Measurements from ENCODE around the gene LRRC74A.

The LRRC74A gene

GRCh38 chr14:76826122-76826521, at the start of gene LRRC74A:
LRRC74A (plus strand) TSS chr14:76826408; CDS start chr14:76826698, 290 bp downstream.
- DNase-seq (ENCODE audit: low spot score): no peak

- DNase-seq (ENCODE audit: low spot score): no peak
These were observed 49.6 kb upstream of the LRRC74A start for GRCh38 chr14:76776428-76777251.

- DNase-seq (ENCODE audit: low spot score): no peak
These were observed 48.5 kb upstream of the LRRC74A start for GRCh38 chr14:76777721-76778120.

GRCh38 chr14:76778546-76779215, 47.5 kb upstream of the LRRC74A start:
- no peak for DNase-seq (ENCODE audit: low spot score)

- no peak for DNase-seq (ENCODE audit: low spot score)
These were observed 46.8 kb upstream of the LRRC74A start for GRCh38 chr14:76779221-76780057.

- no peak for DNase-seq (ENCODE audit: low spot score)
These were observed 46.2 kb upstream of the LRRC74A start for GRCh38 chr14:76780058-76780345.

GRCh38 chr14:76780360-76780759, 45.8 kb upstream of the LRRC74A start:
- DNase-seq (ENCODE audit: low spot score): no peak

- peak; percentile 78 for DNase-seq (ENCODE audit: low spot score)
These were observed 45.1 kb upstream of the LRRC74A start for GRCh38 chr14:76780875-76781647.

GRCh38 chr14:76781648-76782051, 44.6 kb upstream of the LRRC74A start:
- DNase-seq (ENCODE audit: low spot score): no peak

- no peak for DNase-seq (ENCODE audit: low spot score)
These were observed 43.9 kb upstream of the LRRC74A start for GRCh38 chr14:76782115-76782884.

- no peak for DNase-seq (ENCODE audit: low spot score)
These were observed 43.2 kb upstream of the LRRC74A start for GRCh38 chr14:76782885-76783566.

GRCh38 chr14:76784266-76784874, 41.8 kb upstream of the LRRC74A start:
- no peak for DNase-seq (ENCODE audit: low spot score)

- DNase-seq (ENCODE audit: low spot score): peak; percentile 85
These were observed 41.3 kb upstream of the LRRC74A start for GRCh38 chr14:76784881-76785280.

GRCh38 chr14:76786601-76787000, 39.6 kb upstream of the LRRC74A start:
- no peak for DNase-seq (ENCODE audit: low spot score)

- DNase-seq (ENCODE audit: low spot score): no peak
These were observed 33.8 kb upstream of the LRRC74A start for GRCh38 chr14:76792422-76792821.

GRCh38 chr14:76793324-76793723, 32.9 kb upstream of the LRRC74A start:
- no peak for DNase-seq (ENCODE audit: low spot score)

- no peak for DNase-seq (ENCODE audit: low spot score)
These were observed 32.3 kb upstream of the LRRC74A start for GRCh38 chr14:76793956-76794355.

- DNase-seq (ENCODE audit: low spot score): no peak
These were observed 19.8 kb upstream of the LRRC74A start for GRCh38 chr14:76806446-76806845.

- DNase-seq (ENCODE audit: low spot score): no peak
These were observed 18.2 kb upstream of the LRRC74A start for GRCh38 chr14:76808011-76808410.

GRCh38 chr14:76808990-76809389, 17.2 kb upstream of the LRRC74A start:
- no peak for DNase-seq (ENCODE audit: low spot score)

All from putamen (tissue), 1 donor.